Omental fat pad (tissue), 4 donors: ENCODE results near the gene MGAT4B. TPM values are rescaled to one million over a fixed set of nuclear protein-coding genes. Genes with fewer than 3 reads are reported as not detected.

ENCODE experiments used
- ATAC-seq: fragments of 150-250 bp; one replicate; pipeline ENCODE4 v1.9.1; 2016; ENCODE audit warnings: mild to moderate bottlenecking, moderate library complexity; ENCODE audit not compliant: low FRiP score
- DNase-seq: peaks from one replicate; pipeline ENCODE4 v3.0.0-alpha.2; 2019; ENCODE audit warnings: low spot score
- CTCF ChIP-seq, 3 donors: fragments of 450-650 bp; IDR thresholded peaks; one replicate each; pipeline ENCODE4 v1.5.1; 2016 to 2017; ENCODE audit warnings: antibody characterized with exemption in 3 of 3, mild to moderate bottlenecking in 3 of 3, moderate library complexity in 2 of 3
- total RNA-seq, 4 donors: library from RNA; depleted of rRNA; stranded (reverse); fragments of >200 nt; gene quantifications; one replicate each; pipeline ENCODE4 v1.1.0, GENCODE V29; 2016

The MGAT4B gene
- total RNA-seq, 4 donors from 2014 or later: 67.6 to 90.1 (median 73.9) TPM

GRCh38 chr5:179763215-179763945 lies 43.3 kb downstream of the MGAT4B start:
- peak in 1 of 3 donors; percentile 43 for TF ChIP-seq CTCF (IDR thresholded peaks at IDR 0.05)
- DNase-seq: no peak
- peak; percentile 91 for ATAC-seq

DNA sequence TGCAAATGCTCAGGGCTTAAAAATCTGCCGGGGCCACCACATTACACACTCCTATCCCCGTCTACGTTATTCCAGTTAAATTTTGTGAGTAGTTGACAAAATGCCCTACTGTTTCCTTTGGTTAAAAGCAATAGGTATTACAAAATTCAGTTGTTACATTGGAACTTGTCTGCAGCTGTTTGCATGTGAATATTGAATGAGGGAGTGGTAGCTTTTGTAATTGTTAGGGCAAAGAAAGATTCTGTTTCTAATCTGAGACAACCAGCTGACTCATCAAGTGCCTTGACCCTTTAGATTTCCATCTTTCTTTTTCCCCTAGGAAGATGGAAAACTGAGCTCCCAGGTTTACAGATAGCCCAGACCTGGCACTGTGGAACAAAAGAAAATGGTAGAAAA lies 43.9 kb downstream of the MGAT4B start:
- DNase-seq (no peak), ATAC-seq (no peak)
- TF ChIP-seq CTCF (IDR thresholded peaks at IDR 0.05): no peak

DNA sequence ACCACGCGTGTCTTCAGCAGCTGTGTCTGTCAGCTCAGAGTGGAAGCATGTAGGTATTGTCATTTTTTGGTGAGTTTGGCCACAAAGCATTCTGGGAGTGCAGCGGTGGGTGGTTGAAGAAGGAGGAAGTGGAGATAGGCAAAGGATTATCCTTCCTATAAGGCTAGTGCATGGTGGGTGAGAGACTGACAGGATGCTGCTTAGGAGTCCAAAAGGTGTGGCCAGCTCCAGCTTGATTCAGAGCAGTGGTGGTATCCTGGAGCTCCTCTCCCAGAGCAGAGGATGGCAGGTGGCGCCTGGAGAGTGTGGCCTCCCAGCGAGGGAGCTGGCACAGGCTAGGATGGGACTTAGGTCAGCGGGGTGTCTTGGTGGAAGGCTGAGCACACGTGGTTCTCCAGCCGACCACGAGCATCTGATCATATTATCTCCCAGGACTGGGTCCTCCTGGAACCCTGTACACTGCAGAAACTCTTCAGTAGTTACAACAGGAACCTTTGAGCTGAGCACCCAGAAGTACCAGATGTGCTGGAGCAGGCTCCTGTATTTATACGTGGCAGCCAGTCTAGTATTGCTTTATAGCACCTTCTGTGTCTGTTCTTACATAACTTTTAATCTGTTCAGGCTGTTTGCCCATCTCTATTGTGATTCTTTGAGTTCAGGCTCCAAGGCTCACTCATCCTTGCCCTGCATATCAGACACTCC lies 44.4 kb downstream of the MGAT4B start:
- ATAC-seq: no peak
- no peak for TF ChIP-seq CTCF (IDR thresholded peaks at IDR 0.05)

DNA sequence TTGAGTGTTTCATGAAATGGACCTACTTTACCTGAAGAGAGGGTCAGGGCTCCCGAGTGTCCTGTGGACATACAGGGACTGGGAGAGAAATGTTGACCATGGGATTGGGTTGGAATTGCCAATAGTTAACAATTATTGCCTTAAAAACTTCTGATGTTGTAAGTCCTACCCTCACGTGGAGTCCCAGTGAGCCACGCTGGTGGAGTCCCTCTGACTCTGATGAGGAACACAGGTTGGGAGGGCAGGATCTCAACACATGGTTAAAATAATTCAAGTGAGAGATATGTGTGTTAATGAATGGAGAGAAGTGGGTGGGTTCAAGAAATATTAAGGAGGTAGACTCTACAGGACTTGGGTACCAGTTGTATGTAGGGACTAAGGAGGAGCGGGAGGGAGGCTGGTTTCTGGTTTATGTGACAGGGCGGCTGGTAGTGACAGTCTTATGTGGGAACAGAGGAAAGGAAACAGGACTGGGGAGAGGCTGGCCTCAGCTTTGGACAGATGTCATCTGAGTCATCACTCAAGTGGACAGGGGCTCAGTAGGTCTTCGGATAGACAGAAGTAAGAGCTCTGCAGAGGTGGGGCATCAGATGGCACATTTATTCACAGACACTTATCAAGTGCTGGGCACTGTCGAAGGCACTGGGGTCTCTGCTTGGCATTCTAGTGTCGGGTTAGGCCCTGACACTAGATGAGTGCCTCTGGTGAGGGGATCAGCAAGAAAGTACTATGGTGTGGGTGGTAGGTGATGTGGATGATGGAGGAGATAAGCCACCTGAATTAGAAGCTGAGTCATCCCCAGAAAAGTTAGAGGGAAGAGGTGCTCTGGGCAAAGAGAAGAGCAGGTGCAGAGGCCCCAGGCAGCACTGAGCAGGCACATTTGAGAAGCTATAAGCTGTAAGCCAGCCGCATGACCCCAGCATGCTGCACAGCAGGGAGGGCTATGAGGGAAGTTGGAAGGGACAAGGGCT lies 46.8 kb downstream of the MGAT4B start:
- ATAC-seq (no peak), DNase-seq (no peak)
- TF ChIP-seq CTCF (IDR thresholded peaks at IDR 0.05): no peak

More for the DNA sequence above, 44.4 kb downstream of the MGAT4B start:
- no peak for DNase-seq

DNA sequence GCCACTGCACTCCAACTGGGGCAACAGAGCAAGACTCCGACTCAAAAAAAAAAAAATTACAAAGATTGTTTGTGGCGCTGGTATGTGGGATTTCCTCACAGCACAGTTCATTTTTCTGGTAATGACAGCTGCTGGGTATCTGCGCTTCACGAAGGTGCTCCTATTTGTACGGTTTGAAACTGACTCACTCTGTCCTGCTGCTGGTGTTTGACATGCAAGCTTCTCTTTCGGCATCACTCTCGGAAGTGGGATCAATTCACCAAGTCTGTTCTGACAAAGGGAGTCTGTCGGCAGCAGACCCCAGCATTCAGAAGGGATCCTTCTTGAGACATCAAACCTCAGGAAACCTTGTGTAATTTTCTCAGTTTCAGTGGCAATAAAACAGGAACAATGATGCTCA lies 47.7 kb downstream of the MGAT4B start:
- no peak for TF ChIP-seq CTCF (IDR thresholded peaks at IDR 0.05)
- DNase-seq (no peak), ATAC-seq (no peak)

GRCh38 chr5:179755022-179755421 lies 51.6 kb downstream of the MGAT4B start:
- DNase-seq: no peak
- ATAC-seq: no peak
- no peak for TF ChIP-seq CTCF (IDR thresholded peaks at IDR 0.05)
